Stimulated activated CD4-positive, alpha-beta T cell treated with anti-CD3 and anti-CD28 coated beads, Interleukin-4, amount 100 ng/mL, for 48 hours (primary cell): ENCODE data around the gene FAM151A.
"Not testable (repeated sequence)": the region's sequence is repeated elsewhere in the genome, so short reads cannot be mapped to it uniquely, and the experiment has no call there.

Source experiments
- DNase-seq, 2 donors: peaks; one replicate each; pipeline ENCODE4 v3.0.0-alpha.2; 2020; ENCODE audit warnings: low read depth in 2 of 2

Gene FAM151A

DNA sequence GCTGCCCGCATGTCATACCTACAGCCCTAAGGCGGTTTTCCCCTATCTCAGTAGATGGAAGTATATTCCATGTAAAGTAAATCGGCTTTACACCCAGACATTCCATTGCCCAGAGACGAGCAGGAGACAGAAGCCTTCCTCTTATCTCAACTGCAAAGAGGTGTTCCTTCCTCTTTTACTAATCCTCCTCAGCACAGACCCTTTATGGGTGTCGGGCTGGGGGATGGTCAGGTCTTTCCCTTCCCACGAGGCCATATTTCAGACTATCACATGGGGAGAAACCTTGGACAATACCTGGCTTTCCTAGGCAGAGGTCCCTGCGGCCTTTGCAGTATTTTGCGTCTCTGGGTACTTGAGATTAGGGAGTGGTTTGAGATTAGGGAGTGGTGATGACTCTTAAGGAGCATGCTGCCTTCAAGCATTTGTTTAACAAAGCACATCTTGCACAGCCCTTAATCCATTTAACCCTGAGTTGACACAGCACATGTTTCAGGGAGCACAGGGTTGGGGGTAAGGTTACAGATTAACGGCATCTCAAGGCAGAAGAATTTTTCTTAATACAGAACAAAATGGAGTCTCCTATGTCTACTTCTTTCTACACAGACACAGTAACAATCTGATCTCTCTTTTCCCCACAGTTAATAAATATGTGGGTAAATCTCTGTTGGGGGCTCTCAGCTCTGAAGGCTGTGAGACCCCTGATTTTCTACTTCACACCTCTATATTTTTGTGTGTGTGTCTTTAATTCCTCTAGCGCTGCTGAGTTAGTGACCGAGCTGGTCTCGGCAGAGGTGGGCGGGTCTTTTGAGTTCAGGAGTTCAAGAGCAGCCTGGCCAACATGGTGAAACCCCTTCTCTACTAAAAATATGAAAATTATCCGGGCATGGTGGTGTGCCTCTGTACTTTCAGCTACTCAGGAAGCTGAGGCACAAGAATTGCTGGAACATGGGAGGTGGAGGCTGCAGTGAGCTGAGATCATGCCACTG, 13.4 kb upstream of the FAM151A start:
- not testable (repeated sequence) for DNase-seq

GRCh38 chr1:54635804-54636203, 12.5 kb upstream of the FAM151A start:
- not testable (repeated sequence) for DNase-seq

DNA sequence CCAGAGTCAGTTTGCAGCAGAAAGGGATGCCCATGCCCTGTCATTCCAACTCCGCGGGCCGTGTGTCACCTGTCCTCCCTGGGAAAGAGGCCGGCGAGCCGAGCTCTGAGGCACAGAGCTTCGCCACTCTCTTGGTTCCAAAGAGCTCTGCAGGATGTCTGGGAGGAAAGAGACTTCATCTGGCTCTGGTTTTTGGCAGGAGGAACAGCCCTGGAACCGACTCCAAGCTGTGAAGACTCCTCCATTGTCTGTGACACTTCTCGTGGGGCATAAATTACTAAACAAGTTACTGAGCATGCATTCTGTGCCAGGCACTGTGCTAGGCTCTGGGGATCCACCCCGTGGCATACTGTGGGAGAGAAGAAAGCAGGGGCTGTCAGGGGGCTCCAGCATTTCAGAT, 3.9 kb upstream of the FAM151A start:
- DNase-seq = no peak

DNA sequence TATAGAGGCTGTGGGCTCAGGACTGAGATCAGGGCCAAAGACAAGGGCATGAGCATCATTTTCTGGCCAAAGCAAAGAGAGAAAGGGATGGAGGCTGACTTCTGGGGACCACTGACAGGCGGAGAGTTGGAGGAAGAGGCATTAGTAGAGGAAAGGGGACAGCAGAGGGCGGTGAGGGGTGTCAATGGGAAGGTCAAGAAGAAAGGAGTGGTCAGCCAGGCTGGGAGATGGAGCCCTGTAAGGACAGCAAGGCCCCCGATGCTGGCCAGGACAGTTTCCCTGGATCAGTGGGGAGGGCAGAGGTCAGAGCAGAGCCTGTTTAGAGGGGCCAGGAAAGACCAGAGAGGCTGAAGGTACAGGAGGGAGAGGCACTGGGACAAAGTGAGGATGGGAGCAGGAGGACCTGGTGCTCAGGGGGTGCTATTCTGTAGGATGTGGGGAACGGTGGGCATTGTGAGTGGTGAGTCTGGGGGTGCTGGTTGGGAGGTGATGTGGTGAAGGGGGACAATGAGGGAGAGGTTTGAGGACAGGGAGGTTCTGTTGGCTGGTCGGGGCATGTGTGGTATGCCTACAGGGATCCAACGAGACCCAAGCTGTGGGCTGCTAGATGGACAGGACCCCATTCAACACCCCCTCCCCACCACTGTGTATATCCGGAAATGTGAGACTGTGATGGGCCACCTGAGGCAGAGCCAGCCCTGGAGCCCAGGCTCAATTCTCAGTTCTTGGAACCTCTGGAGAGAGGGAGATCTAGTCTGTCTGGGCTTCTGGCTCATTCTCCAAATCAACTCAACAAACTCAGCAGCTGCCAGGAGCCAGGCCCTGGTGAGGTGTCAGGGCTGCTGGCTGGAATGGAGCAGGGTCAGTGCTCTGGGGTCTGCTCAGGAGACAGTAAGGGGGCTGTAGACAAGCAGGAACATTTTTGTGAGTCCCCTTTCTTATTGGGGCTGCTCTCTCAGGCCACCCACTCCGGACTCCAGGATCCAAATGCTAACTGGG, 1.4 kb upstream of the FAM151A start:
- DNase-seq = no peak

DNA sequence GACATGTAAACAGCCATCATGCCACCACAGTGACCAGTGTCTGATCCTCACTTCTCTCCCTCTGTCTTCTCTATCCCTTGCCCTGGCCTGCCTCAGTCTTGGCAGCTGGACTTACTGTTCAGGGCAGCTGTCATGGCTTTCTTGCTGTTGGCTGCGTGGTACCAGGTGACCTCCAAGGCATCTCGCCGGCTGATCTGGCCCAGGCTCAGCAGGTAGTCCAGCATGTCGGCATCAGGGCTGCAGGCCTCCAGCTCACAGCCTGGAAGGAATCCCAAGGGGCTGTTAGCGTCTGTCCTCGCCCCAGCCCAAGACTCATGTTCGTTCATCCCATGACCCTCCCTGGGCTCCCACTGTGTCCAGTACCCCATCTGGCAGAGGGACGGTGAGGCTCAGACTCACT, 3.6 kb downstream of the FAM151A start:
- no peak for DNase-seq

DNA sequence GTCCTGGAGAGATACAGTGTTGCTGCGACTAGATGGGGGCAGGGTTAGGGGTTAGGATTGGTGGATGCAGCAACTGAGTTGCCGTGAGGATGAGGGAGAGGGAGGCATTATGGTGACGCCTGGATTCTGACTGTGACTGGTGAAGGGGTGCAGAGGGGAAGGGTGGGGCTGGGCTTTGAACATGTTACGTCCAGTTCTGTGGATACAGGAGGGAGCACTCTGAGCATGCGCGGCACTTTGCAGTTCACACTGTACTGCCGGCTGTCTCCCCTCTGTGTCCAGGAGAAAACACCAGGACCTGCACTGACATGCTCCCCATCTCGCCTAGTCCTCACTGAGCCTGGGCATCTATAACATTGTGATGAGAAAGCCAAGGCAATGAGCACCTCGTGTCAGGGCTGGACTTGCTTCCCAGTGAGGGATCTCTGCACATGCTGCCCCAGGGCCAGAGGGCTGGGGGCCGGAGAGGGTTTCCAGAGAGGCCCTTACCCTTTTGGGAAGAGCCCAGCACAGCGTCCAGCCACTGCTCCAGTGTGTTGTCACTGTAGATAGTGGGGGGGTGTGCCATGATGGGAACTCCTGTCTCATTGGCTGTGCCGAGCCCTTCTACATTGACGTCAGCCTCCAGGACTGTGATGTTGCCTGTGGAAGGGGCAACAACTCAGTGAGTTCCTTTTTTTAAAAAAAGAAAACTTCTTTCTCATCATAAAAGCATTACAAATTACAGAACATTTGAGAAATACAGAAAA, 7.6 kb downstream of the FAM151A start:
- no peak for DNase-seq

GRCh38 chr1:54614563-54614962, 8.8 kb downstream of the FAM151A start:
- DNase-seq = no peak

DNA sequence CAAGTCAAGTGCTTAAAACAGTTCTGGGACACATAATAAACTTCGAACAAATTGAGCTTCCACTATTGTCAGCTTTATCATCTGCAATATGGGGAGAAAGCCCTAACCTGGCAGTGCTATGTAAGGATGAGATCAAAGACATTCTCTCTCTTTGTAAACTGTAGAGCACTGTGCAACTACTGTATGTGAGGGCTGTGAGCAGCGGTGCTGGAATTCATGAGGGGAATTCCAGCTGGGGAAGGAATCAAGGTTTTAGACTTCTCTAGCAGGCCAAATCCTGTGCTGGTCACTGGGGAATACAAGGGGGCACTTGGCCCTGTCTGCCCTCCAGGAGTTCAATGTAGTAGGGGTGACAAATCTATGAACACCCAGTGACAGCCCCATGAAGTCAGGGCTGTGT, 9.3 kb downstream of the FAM151A start:
- no peak for DNase-seq

GRCh38 chr1:54611621-54612020, 11.7 kb downstream of the FAM151A start:
- no peak for DNase-seq

GRCh38 chr1:54610601-54611580, 12.4 kb downstream of the FAM151A start:
- DNase-seq = no peak

GRCh38 chr1:54610048-54610447, 13.3 kb downstream of the FAM151A start:
- DNase-seq = no peak

- no peak for DNase-seq
Observed at GRCh38 chr1:54609301-54609921, 13.9 kb downstream of the FAM151A start.

DNA sequence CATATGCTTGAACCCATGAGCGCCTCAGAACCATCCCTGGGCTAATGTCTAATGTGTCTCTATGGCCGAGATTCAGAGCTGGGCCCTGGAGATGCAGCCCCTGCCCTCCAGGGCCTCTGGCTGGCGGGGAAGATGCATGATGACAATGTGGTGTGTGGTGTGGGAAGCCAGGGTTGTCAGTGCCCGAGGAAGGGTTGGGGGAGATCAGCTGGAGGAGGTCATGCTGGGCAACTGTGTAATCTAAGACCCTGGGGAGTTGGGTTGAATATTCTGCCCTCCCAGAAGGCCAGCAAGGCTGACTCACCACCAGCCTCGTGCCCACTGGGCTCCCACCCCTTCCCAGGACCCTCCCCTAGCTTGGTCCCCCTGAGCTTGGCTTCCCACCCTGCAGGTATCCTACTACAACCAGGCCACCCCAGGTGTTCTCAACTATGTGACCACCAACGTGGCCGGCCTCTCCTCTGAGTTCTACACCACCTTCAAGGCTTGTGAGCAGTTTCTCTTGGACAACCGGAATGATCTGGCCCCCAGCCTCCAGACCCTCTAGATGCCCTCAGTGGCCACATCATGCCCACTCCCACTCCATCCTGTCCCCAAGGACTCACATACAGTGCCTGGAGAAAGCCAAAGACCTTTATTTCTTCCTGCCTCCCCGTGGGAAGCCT, 14.6 kb downstream of the FAM151A start:
- DNase-seq = no peak

DNA sequence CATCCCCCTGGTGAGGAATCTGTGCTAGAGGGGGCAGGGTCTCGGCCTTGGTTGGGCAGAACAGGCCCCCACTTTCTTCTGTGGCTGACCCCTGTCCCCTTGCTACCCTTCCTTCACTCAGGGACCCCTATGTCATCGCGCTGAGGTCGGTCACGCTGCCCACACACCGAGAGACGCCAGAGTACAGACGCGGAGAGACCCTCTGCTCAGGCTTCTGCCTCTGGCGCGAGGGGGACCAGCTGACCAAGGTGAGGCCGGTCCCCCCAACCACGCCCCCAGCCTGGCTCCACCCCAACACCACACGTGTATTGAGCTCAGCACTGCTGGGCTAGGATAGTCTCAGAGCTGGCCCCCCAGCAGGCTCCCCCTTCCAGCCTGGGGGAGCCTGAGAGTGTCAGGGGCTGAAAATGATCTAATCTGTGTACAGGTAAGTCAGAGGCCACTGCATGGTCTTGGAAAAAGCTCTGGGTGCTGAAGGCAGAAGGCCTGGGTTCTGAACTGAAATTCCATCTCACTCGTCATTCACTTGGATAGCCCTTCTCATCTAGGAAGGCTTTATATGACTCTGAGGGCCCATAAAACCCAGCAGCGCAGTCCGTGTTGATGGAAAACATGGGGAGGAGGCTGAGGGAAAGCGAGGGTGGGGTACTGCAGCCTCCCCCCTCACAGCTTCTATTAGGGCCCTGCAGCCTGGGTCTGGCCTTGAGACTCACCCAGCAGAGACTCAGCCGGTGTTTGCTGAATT, 15.3 kb downstream of the FAM151A start:
- DNase-seq = no peak

- DNase-seq = no peak
Observed at GRCh38 chr1:54606990-54607325, 16.4 kb downstream of the FAM151A start.

- DNase-seq = no peak
Observed at GRCh38 chr1:54606096-54606989, 17.0 kb downstream of the FAM151A start.

DNA sequence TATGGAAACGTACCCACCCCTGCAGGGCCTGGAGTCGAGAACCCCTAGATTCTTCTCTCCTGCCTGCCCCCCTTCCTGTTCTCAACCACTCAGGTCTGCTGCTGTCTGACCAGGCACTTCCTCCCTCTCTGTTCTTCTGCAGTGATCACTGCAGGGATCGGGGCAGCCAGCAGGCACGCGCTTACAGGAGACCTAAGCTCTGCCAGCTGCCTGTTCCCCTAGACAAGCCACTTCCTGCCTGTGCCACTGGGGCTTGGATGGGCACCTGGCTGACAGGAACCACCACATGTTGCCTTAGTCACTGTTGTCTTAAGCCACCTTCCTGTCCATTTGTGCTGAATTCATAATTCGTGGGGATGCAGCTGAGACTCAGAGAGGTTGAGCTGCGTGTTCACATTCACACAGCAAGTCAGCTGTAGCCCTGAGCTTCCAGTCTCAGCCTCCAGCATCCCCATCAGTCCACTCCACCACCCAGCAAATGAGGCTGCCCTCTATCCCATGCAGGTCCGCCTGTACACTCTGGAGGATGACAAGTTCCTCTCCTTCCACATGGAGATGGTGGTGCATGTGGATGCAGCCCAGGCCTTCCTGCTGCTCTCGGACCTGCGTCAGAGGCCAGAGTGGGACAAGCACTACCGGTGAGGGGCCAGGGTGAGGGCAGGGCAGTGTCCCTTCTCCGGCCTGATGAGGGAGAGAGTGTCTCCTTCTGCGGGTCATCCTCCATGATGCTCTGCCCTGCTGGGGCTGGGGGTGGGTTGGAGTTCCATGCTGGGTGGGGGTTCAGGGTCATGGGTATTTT, 18.6 kb downstream of the FAM151A start:
- no peak for DNase-seq
